Activated T-cell treated with anti-CD3 and anti-CD28 coated beads, Interleukin-2, amount 50 U/mL, for 1 hour (primary cell): ENCODE measurements around the gene LHFPL6.

Source experiments
- DNase-seq: peaks from one replicate; pipeline ENCODE4 v3.0.0-alpha.2; 2020

The LHFPL6 gene

GRCh38 chr13:39330504-39330903 is 272.5 kb downstream of the LHFPL6 start:
- no peak for DNase-seq

- DNase-seq, result no peak
These were observed 273.8 kb downstream of the LHFPL6 start for GRCh38 chr13:39329182-39329639.

DNA sequence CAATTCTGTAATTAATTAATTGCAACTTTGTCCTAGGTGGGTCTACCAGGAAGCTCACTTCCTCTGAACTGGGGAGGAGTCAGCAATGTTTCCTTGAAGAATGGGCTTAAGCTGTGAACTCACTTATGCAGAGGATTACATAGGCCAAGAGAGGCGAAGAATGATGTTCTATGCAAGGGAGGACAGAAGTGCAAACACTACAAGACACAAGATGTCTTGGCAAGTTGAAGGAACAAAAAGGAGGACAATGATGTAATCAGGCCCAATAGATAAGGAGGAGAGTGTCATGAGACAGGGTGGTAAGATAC is 275.9 kb downstream of the LHFPL6 start:
- no peak for DNase-seq

DNA sequence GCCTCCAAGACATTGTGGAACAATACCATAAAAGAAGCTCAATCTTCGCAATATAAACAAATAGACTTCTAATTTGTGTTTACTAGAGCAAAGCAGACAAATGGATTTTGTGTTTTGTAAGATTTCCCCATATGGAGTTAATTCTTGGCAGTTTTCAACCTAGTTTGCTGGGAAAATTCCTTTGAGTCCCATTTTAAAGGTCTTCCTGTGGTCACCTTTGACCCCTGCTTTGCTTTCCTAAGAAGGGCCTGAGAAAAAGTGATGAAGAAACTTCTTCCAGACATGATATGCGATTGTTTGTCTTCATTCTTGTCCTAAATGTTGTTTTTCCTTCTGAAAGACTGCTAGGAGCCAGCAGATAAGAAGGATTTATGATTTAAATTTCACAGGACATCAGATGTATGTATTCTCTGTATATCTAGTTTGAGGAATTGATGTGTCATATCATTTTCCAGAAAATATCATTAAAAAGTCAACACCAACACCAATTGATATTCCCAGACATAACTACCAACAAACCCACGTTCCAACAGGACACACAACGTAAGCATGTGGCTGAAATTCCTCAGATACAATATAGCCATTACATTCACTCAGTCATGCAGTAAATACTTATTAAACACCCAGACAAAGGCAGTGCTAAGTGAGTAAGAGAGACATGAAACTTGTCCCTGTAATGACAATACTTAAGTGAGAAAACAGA is 276.4 kb downstream of the LHFPL6 start:
- no peak for DNase-seq

DNA sequence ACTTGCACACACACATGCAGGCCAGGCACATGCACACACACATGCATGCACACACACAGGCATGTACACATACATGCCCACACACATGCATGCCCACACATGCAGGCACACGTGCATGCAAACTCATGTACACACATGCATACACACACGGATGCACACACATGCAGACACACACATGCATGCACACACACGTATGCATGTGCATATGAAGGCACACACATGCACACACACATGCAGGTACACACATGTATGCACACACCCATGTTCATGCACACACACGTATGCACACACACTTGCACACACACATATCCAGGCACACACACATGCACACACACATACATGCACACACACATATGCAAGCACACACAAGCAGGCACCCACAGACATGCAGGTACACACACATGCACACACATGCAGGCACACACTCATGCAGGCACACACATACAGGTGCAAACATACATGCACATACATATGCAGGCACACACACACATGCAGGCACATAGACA is 278.1 kb downstream of the LHFPL6 start:
- DNase-seq, result no peak

DNA sequence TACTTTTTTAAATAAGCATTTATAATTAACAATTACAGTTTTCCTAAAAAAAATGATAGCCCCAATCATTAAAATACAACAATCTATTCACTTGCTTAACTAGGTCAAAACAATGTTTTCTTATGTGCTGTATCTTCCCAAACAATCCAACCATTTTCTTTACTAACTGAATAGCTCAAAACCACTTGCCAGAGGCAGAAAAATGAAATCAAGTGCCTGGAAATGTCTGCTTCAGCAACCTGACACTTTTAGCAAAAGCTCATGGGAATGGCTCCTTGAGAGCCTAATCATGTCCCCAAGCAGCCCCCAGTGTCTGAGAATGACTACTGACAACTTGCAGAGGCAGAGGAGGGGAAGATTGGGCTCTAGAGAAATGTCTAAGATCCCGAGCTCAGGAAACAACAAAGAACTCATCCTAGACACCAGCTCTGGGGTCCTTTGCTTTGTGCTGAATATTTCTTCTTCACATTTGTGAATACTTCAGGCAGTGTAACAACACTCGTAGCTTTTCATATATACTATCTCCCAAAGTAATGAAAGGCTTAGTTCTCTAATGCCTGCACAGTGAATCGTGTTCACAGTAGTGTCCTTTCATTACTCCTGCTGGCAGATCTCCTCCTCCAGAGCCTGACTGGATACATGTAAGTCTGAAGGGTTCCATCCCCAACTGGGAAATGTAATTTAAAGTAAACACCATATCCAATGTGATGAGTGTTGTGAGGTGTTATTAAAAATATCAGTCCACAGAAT is 280.0 kb downstream of the LHFPL6 start:
- DNase-seq, result no peak

- no peak for DNase-seq
These were observed 281.4 kb downstream of the LHFPL6 start for GRCh38 chr13:39321574-39321973.

- no peak for DNase-seq
These were observed 284.8 kb downstream of the LHFPL6 start for GRCh38 chr13:39318161-39318560.

DNA sequence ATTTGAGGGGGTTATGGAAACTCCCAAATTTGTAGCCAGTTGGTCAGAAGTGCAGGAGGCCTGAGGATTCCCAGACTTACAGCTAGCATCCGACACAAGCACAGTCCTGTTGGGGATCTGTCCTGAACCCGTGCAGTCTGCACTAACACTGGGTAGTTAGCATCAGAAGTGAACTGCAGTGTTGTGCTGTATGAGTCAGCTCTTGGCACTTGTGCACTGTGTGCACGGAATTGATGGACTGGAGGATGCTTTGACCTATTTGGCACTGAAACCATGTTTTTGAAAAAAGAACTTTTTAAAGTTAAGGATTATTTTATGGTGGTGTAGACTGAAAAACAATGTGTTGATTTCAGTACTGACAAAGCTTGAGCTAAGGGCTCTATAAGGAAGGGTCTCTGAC is 285.7 kb downstream of the LHFPL6 start:
- no peak for DNase-seq

- no peak for DNase-seq
These were observed 287.2 kb downstream of the LHFPL6 start for GRCh38 chr13:39315796-39316195.

DNA sequence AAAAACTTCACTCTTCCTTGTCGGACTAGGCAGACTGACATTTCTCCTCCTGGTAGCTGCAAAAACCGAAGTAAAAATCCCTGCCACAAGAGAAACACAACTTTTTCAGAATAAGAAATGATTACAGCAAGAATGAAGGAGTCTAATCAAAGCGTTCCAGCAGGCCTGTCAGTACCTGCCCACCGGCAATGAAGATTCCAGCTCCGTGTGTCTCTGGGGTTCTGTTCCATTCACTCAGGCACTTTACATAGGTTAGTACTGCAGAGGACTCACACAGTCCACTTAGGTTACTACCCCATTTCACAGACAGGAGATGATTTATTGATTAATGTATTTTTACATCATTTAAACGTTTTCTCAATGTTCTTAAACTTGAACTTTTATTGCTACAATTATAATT is 289.3 kb downstream of the LHFPL6 start:
- DNase-seq, result no peak

- DNase-seq, result no peak
These were observed 290.4 kb downstream of the LHFPL6 start for GRCh38 chr13:39312596-39312995.

GRCh38 chr13:39311619-39312018 is 291.4 kb downstream of the LHFPL6 start:
- no peak for DNase-seq

DNA sequence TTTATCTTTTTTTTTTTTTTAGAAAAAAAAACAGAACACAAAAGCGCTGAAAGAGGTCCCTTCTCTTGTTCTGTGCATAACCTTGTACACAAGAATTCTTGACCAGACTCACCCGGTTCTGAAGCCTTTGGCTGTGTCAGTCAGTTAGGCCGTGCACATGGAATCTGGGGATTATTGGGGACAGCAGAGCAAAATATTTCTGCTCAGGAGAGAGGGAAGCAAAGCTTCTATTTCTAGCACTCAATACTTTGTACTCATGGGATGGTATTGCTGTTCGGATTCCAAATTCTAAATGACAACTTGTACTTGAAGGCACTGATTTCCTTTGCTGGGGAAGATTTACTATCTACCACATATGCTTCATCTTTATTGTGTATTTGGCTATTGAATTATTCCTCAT is 292.0 kb downstream of the LHFPL6 start:
- DNase-seq, result no peak

- no peak for DNase-seq
These were observed 296.1 kb downstream of the LHFPL6 start for GRCh38 chr13:39306639-39307589.

GRCh38 chr13:39302820-39303219 is 300.2 kb downstream of the LHFPL6 start:
- no peak for DNase-seq

DNA sequence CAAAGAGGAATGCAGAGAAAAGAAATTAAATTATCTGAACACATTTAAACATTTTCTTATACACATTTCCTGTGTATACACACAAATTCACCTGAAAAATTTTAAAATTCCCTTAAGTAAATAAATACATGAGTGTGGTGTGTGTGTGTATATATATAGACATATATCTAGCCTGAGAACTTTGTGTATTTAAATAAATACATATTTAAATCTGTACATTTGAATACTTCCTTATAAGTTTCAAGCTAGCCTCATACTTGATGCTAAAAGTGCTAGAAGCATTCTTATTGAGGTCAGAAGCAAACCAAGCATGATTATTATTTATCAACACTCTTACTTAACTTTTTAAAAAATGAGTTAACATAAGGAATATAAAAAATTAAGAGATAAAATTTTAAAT is 304.0 kb downstream of the LHFPL6 start:
- no peak for DNase-seq

DNA sequence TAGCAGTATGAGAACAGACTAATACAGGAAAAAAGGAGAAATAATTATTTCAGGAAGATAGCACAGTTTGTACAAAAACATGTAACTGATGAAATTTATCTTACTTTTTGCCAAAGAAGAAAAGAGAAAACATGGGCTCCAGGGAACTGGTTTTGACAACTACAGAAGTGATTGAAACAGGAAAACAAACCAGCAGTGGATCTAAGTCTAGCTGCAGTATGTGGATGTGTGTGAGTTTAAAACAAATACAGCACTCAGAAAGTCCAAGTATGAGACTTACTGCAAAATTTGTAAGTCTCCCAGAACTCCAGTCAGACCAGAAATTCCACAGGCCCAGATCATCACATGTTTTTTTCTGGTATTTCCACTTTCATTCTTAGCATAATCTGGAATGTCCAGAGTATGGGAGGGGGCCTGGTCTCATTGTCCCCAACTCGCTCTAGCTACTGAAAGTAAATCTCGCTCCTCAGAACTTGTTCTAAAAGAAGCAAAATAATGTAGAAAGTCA is 305.3 kb downstream of the LHFPL6 start:
- DNase-seq, result no peak

DNA sequence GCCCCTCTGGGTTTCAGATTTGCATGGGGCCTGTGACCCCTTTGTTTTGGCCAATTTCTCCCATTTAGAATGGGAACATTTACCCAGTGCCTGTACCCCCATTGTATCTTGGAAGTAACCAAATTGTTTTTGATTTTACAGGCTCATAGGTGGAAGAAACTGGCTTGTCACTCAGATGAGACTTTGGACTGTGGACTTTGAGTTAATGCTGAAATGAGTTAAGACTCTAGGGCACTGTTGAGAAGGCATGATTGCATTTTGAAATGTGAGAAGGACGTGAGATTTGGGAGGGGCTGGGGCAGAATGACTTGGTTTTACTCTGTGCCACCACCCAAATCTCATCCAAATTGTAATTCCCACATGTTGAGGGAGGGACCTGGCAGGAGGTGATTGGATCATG is 306.0 kb downstream of the LHFPL6 start:
- DNase-seq, result no peak

DNA sequence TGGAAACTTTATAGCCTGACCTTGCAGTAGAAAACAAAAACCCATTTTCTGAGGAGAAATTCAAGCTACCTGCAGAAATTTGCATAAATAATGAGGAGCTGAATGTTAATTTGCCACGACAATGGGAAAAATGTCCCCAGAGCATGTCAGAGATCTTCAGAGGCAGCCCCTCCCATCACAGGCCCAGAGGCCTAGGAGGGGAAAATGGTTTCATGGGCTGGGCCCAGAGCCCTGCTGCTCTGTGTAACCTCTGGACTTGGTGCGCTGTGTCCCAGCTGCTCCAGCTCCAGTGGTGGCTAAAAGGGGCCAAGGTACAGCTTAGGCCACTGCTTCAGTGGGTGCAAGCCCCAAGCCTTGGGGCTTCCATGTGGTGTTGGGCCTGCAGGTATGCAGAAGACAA is 306.8 kb downstream of the LHFPL6 start:
- DNase-seq, result no peak
